Endothelial cell (in vitro differentiated cells): ENCODE measurements around the gene FAM241B. TPM values are rescaled to one million over a fixed set of nuclear protein-coding genes. Genes with fewer than 3 reads are reported as not detected.

Experiments used
- DNase-seq: peaks from one replicate; pipeline ENCODE4 v3.0.0; 2021; ENCODE audit warnings: low spot score
- H3K27ac Mint-ChIP-seq: one replicate; pipeline ENCODE4 v1.8.0; 2021; ENCODE audit warnings: mixed read lengths, inconsistent platforms; ENCODE audit not compliant: unreplicated experiment
- H3K27me3 Mint-ChIP-seq: one replicate; pipeline ENCODE4 v1.8.0; 2021; ENCODE audit warnings: mild to moderate bottlenecking, moderate library complexity, mixed read lengths, inconsistent platforms; ENCODE audit not compliant: unreplicated experiment
- H3K36me3 Mint-ChIP-seq: one replicate; pipeline ENCODE4 v1.8.0; 2021; ENCODE audit warnings: mild to moderate bottlenecking, low read depth, mixed read lengths, inconsistent platforms; ENCODE audit not compliant: unreplicated experiment
- H3K4me1 Mint-ChIP-seq: one replicate; pipeline ENCODE4 v1.8.0; 2021; ENCODE audit warnings: mild to moderate bottlenecking, mixed read lengths, inconsistent platforms; ENCODE audit not compliant: unreplicated experiment
- H3K4me3 Mint-ChIP-seq: one replicate; pipeline ENCODE4 v1.8.0; 2021; ENCODE audit warnings: mild to moderate bottlenecking, mixed read lengths, inconsistent platforms; ENCODE audit not compliant: unreplicated experiment
- H3K9me3 Mint-ChIP-seq: one replicate; pipeline ENCODE4 v1.8.0; 2021; ENCODE audit warnings: mixed read lengths, inconsistent platforms; ENCODE audit not compliant: unreplicated experiment
- CTCF ChIP-seq: fragments of 200-600 bp; sonication (generic); IDR thresholded peaks from one replicate; pipeline ENCODE4 v1.5.0; 2021; ENCODE audit warnings: antibody characterized with exemption; ENCODE audit not compliant: unreplicated experiment
- total RNA-seq: library from RNA; stranded (reverse); fragmentation: NEBNext Ultra II Directional; extraction: Animal tissue kit (Norgen Biotek cat#: 25700); gene quantifications from one replicate; pipeline ENCODE4 v1.2.1, GENCODE V29; 2021; ENCODE audit not compliant: unreplicated experiment

FAM241B gene
- total RNA-seq, 1 donor from 2014 or later, result 7.1 TPM

DNA sequence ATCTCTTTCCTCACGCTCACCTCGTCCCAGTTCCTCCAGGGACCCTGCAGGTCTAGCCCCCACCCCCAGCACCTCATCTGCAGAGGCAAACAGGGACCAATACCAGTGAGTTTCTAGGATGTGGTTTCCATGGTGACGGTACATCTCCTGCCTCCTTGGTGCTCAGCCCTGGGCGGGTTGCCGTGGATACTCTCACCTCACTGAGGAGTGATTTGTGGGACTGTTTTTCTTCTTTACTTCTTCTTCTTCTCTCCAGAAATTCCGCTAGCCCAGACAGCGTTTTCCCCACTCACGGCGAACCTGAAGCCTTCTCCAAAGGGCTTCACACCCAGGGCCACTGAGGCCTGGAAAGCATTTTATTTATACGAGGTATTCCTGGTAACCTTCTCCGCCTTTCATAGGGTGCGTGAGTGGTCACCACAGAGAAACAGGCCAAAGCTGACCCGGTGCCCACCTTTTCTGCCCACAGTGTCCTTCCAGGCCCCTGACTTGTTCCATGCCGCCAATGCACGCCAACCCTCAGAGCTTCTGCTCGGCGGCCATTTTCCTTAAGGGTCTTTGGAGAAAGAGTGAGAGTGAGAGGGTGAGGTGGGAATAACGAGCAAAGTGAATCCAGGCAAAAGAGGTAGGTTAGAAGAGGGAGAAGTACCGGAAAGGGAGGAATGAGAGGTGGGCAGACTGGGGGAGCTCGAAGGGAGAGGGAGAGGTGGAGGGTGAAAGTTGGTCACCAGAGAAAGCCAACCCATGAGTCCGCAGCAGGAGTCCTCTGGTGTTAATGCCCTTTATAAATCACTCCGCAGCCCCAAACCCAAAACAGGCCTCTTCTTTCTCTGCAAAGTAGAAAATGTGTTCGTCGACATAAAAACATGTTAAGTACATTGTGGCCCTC lies 15.5 kb downstream of the FAM241B start:
- peak overlapping the region; percentile 49 for H3K4me3 Mint-ChIP-seq
- no peak for DNase-seq
- peaks cover 19% of the 10 kb centered on the region for H3K4me1 Mint-ChIP-seq
- no peak for TF ChIP-seq CTCF
- no peaks in the 10 kb centered on the region for H3K9me3 Mint-ChIP-seq
- peak overlapping the region; percentile 76 for H3K27ac Mint-ChIP-seq
- peaks cover 12% of the 10 kb centered on the region for H3K36me3 Mint-ChIP-seq
- H3K27me3 Mint-ChIP-seq, result peaks cover 14% of the 10 kb centered on the region

- Mint-ChIP-seq H3K36me3 (peaks cover 12% of the 10 kb centered on the region), H3K4me1 (peaks cover 28% of the 10 kb centered on the region), H3K27me3 (peaks cover 14% of the 10 kb centered on the region), H3K9me3 (no peaks in the 10 kb centered on the region), H3K27ac (peak overlapping the region; percentile 76), H3K4me3 (peak overlapping the region; percentile 45)
- peak; percentile 37 for DNase-seq
- no peak for TF ChIP-seq CTCF
Observed at GRCh38 chr10:69646185-69647060, 16.4 kb downstream of the FAM241B start.

GRCh38 chr10:69647126-69647525 lies 17.1 kb downstream of the FAM241B start:
- H3K4me1 Mint-ChIP-seq, result peaks cover 28% of the 10 kb centered on the region
- H3K36me3 Mint-ChIP-seq, result peaks cover 12% of the 10 kb centered on the region
- H3K27ac Mint-ChIP-seq, result no peak overlapping the region
- no peak for TF ChIP-seq CTCF
- H3K4me3 Mint-ChIP-seq, result no peak overlapping the region
- no peaks in the 10 kb centered on the region for H3K9me3 Mint-ChIP-seq
- peaks cover 14% of the 10 kb centered on the region for H3K27me3 Mint-ChIP-seq
- no peak for DNase-seq

DNA sequence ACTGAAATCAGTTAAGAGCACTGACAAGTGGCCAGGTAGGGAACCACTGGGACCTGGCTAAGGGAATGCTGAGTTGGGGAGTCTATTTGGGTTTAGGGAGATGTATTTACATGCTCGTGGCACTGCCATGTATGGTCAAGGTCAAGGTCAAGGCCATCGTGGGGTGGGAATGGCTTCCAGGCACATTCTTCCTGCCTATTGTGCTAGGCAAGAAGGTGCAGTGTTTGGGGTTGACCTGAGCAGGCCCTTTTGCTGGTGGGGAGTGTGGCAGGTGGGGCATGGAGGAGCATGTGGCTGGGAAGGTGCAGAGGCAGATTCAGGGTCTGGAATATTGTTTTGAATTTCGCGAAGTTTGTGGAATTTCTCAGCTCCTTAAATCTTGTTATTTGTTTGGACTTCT lies 17.8 kb downstream of the FAM241B start:
- Mint-ChIP-seq H3K4me1 (peaks cover 28% of the 10 kb centered on the region), H3K27ac (peak overlapping the region; percentile 6), H3K27me3 (peaks cover 14% of the 10 kb centered on the region), H3K9me3 (no peaks in the 10 kb centered on the region), H3K36me3 (peaks cover 10% of the 10 kb centered on the region), H3K4me3 (no peak overlapping the region)
- TF ChIP-seq CTCF, result no peak
- DNase-seq, result no peak
